PFSK-1 (cell line): ENCODE data around the gene COPS8.

Experiments
- FOXP2 ChIP-seq: optimal IDR thresholded peaks from 2 replicates; pipeline ENCODE3; 2011; ENCODE audit warnings: borderline replicate concordance, control low read depth, inconsistent platforms; ENCODE audit not compliant: insufficient read depth; ENCODE audit errors: extremely low read length, extremely low read depth
- POLR2AphosphoS5 ChIP-seq: IDR thresholded peaks from 2 replicates; pipeline ENCODE4 v1.6.1; 2012; ENCODE audit warnings: low read depth, mild to moderate bottlenecking, control low read depth, low read length, moderate library complexity
- SIN3A ChIP-seq: IDR thresholded peaks from 2 replicates; pipeline ENCODE4 v1.6.1; 2012; ENCODE audit warnings: mild to moderate bottlenecking, low read length, moderate library complexity, borderline replicate concordance; ENCODE audit not compliant: insufficient read depth
- TAF1 ChIP-seq: IDR thresholded peaks from 2 replicates; pipeline ENCODE4 v1.6.1; 2012; ENCODE audit warnings: low read length, control low read depth, borderline replicate concordance; ENCODE audit not compliant: insufficient read depth
- TF ChIP-seq, protein P1 (sequence below), 2 experiments: IDR thresholded peaks; 2 replicates each; pipeline versions ENCODE4 v1.6.1 to v1.8.0; 2011 to 2012; ENCODE audit warnings: low read depth in 2 of 2, low read length in 2 of 2, control low read depth in 1 of 2, inconsistent platforms in 1 of 2, mild to moderate bottlenecking in 1 of 2, moderate library complexity in 1 of 2; ENCODE audit not compliant: insufficient read depth in 1 of 2

COPS8 gene

DNA sequence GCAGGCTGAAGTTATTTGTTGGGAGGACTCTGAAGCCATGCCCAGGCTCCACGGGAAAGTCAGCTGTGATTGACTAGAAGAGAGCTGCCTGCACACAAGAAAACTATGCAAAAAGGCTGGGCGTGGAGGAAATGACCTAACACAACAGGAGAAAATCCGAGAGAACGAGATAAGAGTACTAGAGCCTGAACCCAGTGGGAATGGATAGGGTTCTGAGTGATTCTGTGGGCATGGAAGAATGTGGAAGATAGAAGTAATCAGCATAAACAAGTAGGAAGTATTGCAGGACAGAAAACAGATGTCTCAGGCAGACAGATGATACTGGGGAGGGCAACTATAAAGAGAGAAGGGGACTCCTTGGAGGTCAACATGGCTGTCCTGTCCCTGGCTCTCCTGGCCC, 12.1 kb upstream of the COPS8 start:
- no peak for TF ChIP-seq TAF1
- TF ChIP-seq POLR2AphosphoS5: no peak
- TF ChIP-seq, protein P1, sequence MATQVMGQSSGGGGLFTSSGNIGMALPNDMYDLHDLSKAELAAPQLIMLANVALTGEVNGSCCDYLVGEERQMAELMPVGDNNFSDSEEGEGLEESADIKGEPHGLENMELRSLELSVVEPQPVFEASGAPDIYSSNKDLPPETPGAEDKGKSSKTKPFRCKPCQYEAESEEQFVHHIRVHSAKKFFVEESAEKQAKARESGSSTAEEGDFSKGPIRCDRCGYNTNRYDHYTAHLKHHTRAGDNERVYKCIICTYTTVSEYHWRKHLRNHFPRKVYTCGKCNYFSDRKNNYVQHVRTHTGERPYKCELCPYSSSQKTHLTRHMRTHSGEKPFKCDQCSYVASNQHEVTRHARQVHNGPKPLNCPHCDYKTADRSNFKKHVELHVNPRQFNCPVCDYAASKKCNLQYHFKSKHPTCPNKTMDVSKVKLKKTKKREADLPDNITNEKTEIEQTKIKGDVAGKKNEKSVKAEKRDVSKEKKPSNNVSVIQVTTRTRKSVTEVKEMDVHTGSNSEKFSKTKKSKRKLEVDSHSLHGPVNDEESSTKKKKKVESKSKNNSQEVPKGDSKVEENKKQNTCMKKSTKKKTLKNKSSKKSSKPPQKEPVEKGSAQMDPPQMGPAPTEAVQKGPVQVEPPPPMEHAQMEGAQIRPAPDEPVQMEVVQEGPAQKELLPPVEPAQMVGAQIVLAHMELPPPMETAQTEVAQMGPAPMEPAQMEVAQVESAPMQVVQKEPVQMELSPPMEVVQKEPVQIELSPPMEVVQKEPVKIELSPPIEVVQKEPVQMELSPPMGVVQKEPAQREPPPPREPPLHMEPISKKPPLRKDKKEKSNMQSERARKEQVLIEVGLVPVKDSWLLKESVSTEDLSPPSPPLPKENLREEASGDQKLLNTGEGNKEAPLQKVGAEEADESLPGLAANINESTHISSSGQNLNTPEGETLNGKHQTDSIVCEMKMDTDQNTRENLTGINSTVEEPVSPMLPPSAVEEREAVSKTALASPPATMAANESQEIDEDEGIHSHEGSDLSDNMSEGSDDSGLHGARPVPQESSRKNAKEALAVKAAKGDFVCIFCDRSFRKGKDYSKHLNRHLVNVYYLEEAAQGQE (IDR thresholded peaks at IDR 0.05; ENCODE audit: insufficient read depth in 1 of 2, low read depth in 2 of 2, low read length in 2 of 2): no peak
- TF ChIP-seq FOXP2: no peak
- TF ChIP-seq SIN3A: no peak

DNA sequence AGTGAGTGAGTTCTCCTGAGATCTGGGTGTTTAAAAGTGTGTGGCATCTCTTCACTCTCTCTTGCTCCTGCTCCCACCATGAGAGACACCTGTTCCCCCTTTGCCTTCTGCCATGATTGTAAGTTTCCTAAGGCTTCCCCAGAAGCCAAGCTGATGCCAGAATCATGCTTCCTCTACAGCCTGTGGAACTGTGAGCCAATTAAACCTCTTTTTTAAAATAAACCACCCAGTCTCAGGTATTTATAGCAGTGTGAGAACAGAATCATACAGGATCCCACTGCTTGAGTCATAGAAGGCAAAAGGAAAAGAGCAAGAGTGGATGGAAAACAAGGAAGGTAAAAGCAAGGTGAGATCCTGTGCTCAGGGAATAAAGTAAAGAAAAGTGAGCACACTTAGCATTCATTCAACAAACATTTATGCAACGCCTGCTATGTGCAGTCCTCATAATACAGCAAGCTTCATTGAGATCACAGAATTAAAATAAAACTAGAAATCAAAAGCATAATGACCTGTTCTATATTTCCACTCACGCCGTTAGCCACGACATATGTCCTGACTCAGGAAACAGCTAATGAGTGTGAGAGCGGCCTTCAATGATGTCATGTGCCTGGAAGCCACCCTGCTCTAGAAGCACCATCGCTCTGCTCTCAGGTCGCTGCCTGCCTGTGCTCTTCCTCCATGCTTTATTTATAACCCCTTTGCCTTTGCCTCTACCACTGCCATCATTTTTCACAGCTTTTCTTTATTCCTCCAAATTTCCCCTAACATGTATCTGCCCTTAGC, 11.3 kb upstream of the COPS8 start:
- TF ChIP-seq POLR2AphosphoS5: no peak

DNA sequence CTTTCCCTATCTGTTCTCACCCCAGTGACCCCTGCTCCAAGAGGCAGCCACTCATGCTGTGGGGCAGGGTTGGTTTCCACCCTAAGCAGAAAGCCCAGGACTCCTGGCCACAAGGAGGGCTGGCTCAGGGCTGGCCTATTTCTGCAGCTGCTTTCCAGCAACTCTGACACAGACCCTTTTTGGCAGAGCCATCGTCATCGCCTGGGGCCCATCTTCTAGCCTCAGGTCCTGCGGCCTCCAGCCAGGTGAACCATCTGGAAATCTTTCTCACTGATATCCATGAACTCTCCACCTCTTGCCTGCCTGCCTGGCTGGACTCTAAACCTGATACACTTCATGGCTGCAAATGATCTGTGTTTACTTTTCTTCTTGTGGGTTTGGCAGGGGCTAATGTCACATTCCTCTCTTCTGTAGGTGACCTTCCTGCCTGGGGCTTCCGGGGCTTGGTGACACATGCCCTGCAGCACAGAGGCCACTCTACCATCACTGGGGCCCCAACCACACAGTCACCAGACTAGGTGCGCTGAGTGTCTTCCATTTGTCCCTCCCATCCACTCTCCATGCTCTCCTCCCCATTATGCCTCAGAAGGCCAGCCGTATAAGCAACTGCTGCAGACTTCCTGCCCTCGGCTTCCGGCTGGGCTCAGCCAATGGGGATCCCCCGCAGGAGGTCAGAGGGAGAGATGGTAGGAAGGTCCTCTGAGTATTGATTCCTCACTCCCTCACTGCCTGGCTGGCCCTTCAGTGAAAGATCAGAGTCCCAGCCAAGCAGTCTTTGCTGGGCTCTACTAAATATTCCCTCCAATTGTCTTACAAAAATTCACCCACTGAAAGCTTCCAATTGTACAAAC, 9.7 kb upstream of the COPS8 start:
- TF ChIP-seq SIN3A (no peak), TAF1 (no peak), POLR2AphosphoS5 (no peak), FOXP2 (no peak)
- TF ChIP-seq, protein P1 (IDR thresholded peaks at IDR 0.05; ENCODE audit: insufficient read depth in 1 of 2, low read depth in 2 of 2, low read length in 2 of 2): no peak

DNA sequence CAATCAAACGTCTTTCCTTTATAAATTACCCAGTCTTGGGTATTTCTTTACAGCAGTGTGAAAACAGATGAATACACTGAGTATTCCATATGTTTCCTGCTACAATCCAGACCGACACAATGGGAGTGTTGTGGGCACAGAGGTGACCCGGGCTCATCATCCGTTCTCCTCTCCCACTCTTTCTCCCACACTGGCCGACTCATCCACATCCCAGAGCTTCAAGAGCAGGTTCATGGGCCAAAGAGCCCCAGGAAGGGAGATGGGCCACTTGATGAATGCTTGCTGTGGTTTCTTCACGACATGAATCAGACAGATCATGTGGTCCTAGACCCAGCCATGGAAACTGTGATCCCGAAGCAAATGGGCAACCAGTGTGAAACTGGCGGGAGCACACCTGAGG, 4.1 kb upstream of the COPS8 start:
- TF ChIP-seq SIN3A: no peak

DNA sequence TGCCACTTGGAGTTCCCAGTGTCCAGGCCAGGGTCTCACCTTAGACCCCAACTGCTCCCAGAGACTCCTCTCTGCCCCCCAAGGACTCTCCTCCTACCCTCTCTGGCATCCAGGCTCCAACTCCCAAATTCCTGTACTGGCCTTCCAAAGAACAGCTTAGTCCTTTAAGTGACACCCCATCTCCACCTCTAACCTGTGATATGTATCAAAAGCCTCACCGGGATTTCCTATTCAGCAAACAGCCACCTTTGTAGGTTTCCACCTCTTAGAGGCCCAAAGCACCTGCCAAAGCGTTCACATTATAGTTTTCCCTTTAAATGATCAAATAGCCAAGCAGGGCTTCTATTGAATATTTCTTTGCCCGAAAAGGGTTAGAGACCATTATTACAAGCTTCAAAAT, 2.7 kb upstream of the COPS8 start:
- TF ChIP-seq FOXP2 (no peak), SIN3A (no peak), POLR2AphosphoS5 (no peak)
- TF ChIP-seq, protein P1 (IDR thresholded peaks at IDR 0.05; ENCODE audit: insufficient read depth in 1 of 2, low read depth in 2 of 2, low read length in 2 of 2): no peak

DNA sequence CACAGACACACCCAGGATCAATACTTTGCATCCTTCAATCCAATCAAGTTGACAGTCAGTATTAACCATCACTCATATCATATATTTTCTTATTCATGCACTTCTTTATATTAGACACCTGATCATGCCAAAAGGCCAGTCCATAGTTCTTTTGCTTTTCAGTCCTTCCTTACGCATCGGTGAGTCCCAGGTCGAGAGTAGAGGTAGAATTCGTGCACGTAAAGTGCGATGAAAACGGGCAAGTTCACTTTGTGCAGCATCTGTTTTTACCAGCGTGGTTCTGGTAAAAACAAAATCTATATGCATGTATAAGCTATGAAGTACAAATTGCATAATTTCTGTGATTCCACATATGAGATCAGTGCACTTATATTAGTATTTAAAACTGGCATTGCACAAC, 1.2 kb upstream of the COPS8 start:
- TF ChIP-seq, protein P1 (IDR thresholded peaks at IDR 0.05; ENCODE audit: insufficient read depth in 1 of 2, low read depth in 2 of 2, low read length in 2 of 2): no peak
- TF ChIP-seq POLR2AphosphoS5 (no peak), FOXP2 (no peak), SIN3A (no peak), TAF1 (no peak)
